Progenitor cell of endocrine pancreas (in vitro differentiated cells): ENCODE results near the gene TLCD2. TPM values are rescaled to one million over a fixed set of nuclear protein-coding genes. Genes with fewer than 3 reads are reported as not detected.
A peak's percentile ranks its signal among the peaks of the same experiment; 100 is the strongest.
"Not testable (repeated sequence)": the region's sequence is repeated elsewhere in the genome, so short reads cannot be mapped to it uniquely, and the experiment has no call there.

ENCODE experiments used
- DNase-seq: peaks from one replicate; pipeline ENCODE4 v3.0.0; 2021; ENCODE audit warnings: low spot score; ENCODE audit not compliant: unreplicated experiment
- H3K27ac Mint-ChIP-seq: 2 replicates; pipeline ENCODE4 v1.8.0; 2021; ENCODE audit warnings: mild to moderate bottlenecking, moderate library complexity, mixed read lengths
- H3K27me3 Mint-ChIP-seq: 2 replicates; pipeline ENCODE4 v1.8.0; 2021; ENCODE audit warnings: mixed read lengths
- H3K36me3 Mint-ChIP-seq: 2 replicates; pipeline ENCODE4 v1.8.0; 2022; ENCODE audit warnings: mixed read lengths; ENCODE audit not compliant: insufficient read depth
- H3K4me1 Mint-ChIP-seq: 2 replicates; pipeline ENCODE4 v1.8.0; 2021; ENCODE audit warnings: low read depth, mixed read lengths
- H3K4me3 Mint-ChIP-seq: 2 replicates; pipeline ENCODE4 v1.8.0; 2021; ENCODE audit warnings: low read depth, mild to moderate bottlenecking, moderate library complexity, mixed read lengths
- H3K9me3 Mint-ChIP-seq: 2 replicates; pipeline ENCODE4 v1.8.0; 2021; ENCODE audit warnings: low read depth, mixed read lengths
- total RNA-seq: library from RNA; stranded (reverse); gene quantifications from 2 replicates; pipeline ENCODE4 v1.2.1, GENCODE V29; 2021
- TF ChIP-seq, protein P1 (sequence below): fragments of 200-600 bp; sonication (generic); IDR thresholded peaks from one replicate; pipeline ENCODE4 v1.5.0; 2021; ENCODE audit warnings: antibody characterized with exemption, mild to moderate bottlenecking; ENCODE audit not compliant: unreplicated experiment

The TLCD2 gene
- total RNA-seq, 1 donor from 2014 or later, result 2.7 TPM

DNA sequence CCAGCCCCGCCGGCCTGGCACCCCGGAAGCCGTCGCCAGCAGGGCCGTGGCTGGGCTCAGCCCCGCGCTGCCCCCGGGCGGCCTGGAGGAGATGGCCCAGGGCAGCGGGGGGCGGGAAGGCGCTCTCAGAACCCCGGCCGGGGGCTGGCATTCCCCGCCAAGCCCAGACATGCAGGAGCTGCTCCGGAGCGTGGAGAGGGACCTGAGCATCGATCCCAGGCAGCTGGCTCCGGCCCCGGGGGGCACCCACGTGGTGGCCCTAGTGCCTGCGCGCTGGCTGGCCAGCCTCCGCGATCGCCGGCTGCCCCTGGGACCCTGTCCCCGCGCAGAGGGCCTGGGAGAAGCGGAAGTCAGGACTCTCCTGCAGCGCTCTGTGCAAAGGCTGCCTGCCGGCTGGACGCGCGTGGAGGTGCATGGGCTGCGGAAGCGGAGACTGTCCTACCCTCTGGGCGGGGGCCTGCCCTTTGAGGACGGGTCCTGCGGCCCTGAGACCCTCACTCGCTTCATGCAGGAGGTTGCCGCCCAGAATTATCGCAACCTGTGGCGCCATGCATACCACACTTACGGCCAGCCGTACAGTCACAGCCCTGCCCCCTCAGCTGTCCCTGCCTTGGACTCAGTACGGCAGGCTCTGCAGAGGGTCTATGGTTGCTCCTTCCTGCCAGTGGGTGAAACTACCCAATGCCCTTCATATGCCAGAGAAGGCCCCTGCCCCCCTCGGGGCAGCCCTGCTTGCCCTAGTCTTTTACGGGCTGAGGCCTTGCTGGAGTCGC lies 14.9 kb upstream of the TLCD2 start:
- H3K27me3 Mint-ChIP-seq, result no peaks in the 10 kb centered on the region
- H3K4me3 Mint-ChIP-seq, result peak overlapping the region; percentile 61
- no peak overlapping the region for H3K27ac Mint-ChIP-seq
- H3K4me1 Mint-ChIP-seq, result peaks cover 3% of the 10 kb centered on the region
- no peaks in the 10 kb centered on the region for H3K9me3 Mint-ChIP-seq
- TF ChIP-seq, protein P1, sequence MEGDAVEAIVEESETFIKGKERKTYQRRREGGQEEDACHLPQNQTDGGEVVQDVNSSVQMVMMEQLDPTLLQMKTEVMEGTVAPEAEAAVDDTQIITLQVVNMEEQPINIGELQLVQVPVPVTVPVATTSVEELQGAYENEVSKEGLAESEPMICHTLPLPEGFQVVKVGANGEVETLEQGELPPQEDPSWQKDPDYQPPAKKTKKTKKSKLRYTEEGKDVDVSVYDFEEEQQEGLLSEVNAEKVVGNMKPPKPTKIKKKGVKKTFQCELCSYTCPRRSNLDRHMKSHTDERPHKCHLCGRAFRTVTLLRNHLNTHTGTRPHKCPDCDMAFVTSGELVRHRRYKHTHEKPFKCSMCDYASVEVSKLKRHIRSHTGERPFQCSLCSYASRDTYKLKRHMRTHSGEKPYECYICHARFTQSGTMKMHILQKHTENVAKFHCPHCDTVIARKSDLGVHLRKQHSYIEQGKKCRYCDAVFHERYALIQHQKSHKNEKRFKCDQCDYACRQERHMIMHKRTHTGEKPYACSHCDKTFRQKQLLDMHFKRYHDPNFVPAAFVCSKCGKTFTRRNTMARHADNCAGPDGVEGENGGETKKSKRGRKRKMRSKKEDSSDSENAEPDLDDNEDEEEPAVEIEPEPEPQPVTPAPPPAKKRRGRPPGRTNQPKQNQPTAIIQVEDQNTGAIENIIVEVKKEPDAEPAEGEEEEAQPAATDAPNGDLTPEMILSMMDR, result peak; percentile 14
- no peak for DNase-seq
- peaks cover 1% of the 10 kb centered on the region for H3K36me3 Mint-ChIP-seq

DNA sequence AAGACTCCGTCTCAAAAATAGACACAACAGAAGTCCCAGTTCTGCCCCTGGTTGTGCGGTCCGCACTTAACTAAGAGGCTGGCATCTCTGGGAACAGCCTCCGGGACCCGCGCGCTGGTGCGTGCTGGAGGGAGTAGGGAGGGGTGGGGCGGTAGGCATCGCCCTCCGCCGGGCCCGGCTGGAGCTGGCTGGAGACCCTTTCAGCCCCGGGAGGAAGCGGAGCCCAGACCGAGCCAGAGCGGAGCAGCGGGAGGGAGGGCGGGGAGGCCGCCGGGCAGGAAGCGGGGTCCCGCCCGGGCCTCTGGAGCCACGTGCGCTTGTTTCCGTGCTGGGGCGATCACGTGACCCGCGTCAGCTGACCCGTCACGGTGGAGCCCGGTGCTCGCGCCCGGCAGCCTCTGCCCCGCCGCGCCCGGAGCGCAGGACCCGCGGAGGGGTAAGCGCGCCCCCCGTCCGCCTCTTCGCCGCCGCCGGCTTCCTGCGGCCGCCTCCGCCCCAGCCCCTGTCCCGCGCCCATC lies 14.2 kb upstream of the TLCD2 start, which contains the start of gene WDR81:
TSS of gene WDR81 (plus strand) at position 354 of the 518 bp plus-strand sequence. CDS start 256 bp downstream, outside the sequence.
- Mint-ChIP-seq H3K36me3 (peaks cover 1% of the 10 kb centered on the region), H3K4me3 (peak within 1 kb of the TSS; percentile 65), H3K27me3 (no peaks in the 10 kb centered on the region), H3K9me3 (no peaks in the 10 kb centered on the region), H3K27ac (peak within 1 kb of the TSS; percentile 81), H3K4me1 (peaks cover 3% of the 10 kb centered on the region)
- peak; percentile 80 for DNase-seq
- TF ChIP-seq, protein P1, result no peak

DNA sequence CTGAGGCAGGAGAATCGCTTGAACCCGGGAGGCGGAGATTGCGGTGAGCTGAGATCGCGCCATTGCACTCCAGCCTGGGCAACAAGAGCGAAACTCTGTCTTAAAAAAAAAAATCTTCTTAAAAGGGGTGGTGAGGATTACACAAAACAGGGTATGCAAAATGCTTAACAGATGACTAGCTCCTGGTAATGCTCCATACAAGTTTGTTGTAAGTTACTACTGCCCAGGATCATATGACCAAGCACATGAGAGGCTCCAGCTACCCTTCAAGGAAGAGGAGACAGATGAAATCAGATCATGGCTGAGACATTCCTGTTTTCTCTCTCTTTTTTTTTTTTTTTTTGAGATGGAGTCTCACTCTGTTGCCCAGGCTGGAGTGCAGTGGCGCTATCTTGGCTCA lies 11.8 kb upstream of the TLCD2 start:
- H3K4me3 Mint-ChIP-seq, DNase-seq, H3K9me3 Mint-ChIP-seq, H3K36me3 Mint-ChIP-seq, H3K27me3 Mint-ChIP-seq, H3K27ac Mint-ChIP-seq: not testable (repeated sequence)
- peaks cover 12% of the 10 kb centered on the region for H3K4me1 Mint-ChIP-seq

DNA sequence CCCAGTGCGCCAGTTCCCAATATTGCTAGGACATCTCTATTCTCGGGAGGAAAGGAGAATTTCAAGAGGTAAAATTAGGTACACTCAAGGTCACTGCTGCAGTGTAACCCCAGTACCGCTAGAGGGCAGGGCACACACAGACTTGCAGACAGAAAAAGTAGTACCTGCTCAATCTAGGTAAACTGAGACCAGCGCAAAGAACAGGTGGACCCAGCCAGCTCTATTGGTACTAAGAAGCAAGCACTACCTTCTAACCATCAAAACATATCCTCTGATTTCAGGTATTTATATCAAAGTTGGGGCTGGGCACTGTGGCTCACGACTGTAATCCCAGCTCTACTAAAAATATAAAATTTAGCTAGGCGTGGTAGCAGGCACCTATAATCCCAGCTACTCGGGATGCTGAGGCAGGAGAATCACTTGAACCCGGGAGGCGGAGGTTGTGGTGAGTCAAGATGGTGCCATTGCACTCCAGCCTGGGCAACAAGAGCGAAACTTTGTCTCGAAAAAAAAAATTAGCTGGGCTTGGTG lies 10.7 kb upstream of the TLCD2 start:
- Mint-ChIP-seq H3K4me3 (no peak overlapping the region), H3K27me3 (no peaks in the 10 kb centered on the region), H3K36me3 (peaks cover 1% of the 10 kb centered on the region), H3K9me3 (no peaks in the 10 kb centered on the region), H3K27ac (no peak overlapping the region), H3K4me1 (peaks cover 12% of the 10 kb centered on the region)
- TF ChIP-seq, protein P1, result peak; percentile 98
- peak; percentile 52 for DNase-seq

DNA sequence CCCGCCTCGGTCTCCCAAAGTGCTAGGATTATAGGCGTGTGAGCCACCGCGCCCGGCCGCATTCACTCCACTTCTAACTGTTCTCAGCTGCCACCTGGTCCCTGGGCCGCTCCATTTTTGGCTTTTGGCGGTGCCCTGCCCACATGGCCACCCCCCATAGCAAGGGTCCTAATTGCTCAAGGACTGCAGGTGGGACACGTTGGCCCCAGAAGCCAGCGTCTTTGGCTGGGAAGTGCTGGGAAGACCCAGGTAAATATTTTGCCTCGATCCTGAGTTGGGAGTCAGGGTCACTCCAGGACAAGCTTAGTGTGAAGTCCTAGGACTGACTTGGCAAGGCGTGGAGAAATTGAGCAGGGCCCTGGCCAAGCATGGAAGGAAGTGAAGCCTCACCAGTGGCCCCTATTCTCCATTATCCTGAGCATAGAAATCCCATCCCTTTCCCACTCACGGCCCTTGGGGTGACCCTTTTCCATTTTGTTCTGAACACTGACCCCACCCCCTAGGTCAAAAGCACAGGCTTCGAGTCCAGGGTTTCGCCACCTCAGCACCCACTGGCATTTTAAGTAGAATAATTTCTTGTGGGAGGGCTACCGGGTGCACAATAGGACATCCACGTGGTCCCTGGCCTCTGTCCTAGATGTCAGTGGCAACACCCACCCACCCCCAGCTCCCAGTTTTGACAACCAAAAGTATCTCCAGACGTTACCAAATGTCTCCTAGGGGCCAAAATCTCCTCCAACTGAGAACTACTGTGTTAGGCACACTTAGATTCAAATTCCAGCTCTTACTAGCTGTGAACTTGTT lies 8.4 kb upstream of the TLCD2 start:
- peak overlapping the region; percentile 100 for H3K27ac Mint-ChIP-seq

More for the DNA sequence above, 8.4 kb upstream of the TLCD2 start:
- H3K9me3 Mint-ChIP-seq, result no peaks in the 10 kb centered on the region
- H3K4me3 Mint-ChIP-seq, result peak overlapping the region; percentile 93
- TF ChIP-seq, protein P1, result no peak
- H3K36me3 Mint-ChIP-seq, result peaks cover 2% of the 10 kb centered on the region
- no peak for DNase-seq
- H3K4me1 Mint-ChIP-seq, result peaks cover 21% of the 10 kb centered on the region
- H3K27me3 Mint-ChIP-seq, result no peaks in the 10 kb centered on the region
